Subcutaneous adipose tissue (tissue), 4 donors: ENCODE data around the gene HPS4. TPM values are rescaled to one million over a fixed set of nuclear protein-coding genes. Genes with fewer than 3 reads are reported as not detected.

ENCODE experiments used
- CTCF ChIP-seq: fragments of 450-650 bp; IDR thresholded peaks from one replicate; pipeline ENCODE4 v1.5.1; 2016; ENCODE audit warnings: low read depth, mild to moderate bottlenecking, control low read depth, antibody characterized with exemption, moderate library complexity
- total RNA-seq, 4 donors: library from RNA; depleted of rRNA; stranded (reverse); fragments of >200 nt; gene quantifications; one replicate each; pipeline ENCODE4 v1.1.0, GENCODE V29; 2016

HPS4 gene
- total RNA-seq, 4 donors from 2014 or later: 29.0 to 32.8 (median 31.6) TPM

- no peak for TF ChIP-seq CTCF
These were observed 35.2 kb downstream of the HPS4 start for GRCh38 chr22:26448334-26448733.

- TF ChIP-seq CTCF: no peak
These were observed 35.8 kb downstream of the HPS4 start for GRCh38 chr22:26447584-26448329.

- TF ChIP-seq CTCF: no peak
These were observed 36.6 kb downstream of the HPS4 start for GRCh38 chr22:26446808-26447515.

- TF ChIP-seq CTCF: no peak
These were observed 37.9 kb downstream of the HPS4 start for GRCh38 chr22:26445577-26446275.

GRCh38 chr22:26444777-26445176, 38.8 kb downstream of the HPS4 start:
- no peak for TF ChIP-seq CTCF

- TF ChIP-seq CTCF: no peak
These were observed 39.5 kb downstream of the HPS4 start for GRCh38 chr22:26443901-26444690.
